ENCODE measurements around the gene FBXO21. TPM values are rescaled to one million over a fixed set of nuclear protein-coding genes. Genes with fewer than 3 reads are reported as not detected.

The FBXO21 gene
- total and polyA plus RNA-seq, 2 experiments from 2014 or later: 32.3 to 43.9 TPM

DNA sequence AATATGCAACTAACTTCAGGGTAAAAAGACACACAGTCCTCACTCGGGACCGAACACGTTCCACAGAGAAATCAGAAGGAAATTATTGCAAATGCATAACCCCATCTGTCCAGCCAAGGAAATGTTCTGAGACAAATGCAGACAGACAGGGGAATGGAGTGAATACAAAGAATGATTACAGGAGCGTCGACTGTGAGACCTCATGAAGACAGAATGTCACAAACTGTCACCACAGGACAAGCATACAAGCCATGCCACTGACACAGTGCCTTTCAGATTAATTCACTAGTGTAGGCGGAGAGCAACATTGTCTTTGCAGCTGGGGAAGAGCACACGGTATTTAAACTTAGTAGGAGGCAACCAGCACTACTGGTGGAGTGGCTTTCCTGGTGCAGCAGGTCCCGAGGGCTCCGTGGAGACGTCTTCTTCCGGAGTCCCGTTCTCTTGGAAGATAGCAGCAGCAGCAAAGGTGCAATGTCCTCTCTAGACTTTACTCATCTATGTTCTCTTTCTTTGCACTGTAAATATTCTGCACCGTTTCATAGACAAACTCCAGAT lies 44.6 kb downstream of the FBXO21 start:
- in situ Hi-C loops (cut with MboI): no loop called here
- H3K9me2 ChIP-seq (ENCODE audit: insufficient read depth): no peaks in the 10 kb centered on the region
- DNase-seq: no peak
- WGBS, 2 experiments (ENCODE audit: low coverage in 1 of 2, low lambda C conversion rate in 2 of 2, missing lambda C conversion rate in 2 of 2): 89 to 91% methylated on average over 13 of the region's 13 CpGs
- no peak overlapping the region for H3K9ac ChIP-seq
- no peak overlapping the region for H3K4me2 ChIP-seq (ENCODE audit: unreplicated experiment)
- H3K27me3 ChIP-seq (replicated peaks; ENCODE audit: insufficient read depth): no peaks in the 10 kb centered on the region
- H3K36me3 ChIP-seq (ENCODE audit: low read depth): peaks cover 16% of the 10 kb centered on the region
- no peak overlapping the region for H3K4me3 ChIP-seq
- H3F3A ChIP-seq (ENCODE audit: insufficient read depth): peaks cover 5% of the 10 kb centered on the region; the same call in 1 of the 2 replicates
- no peaks in the 10 kb centered on the region for H4K20me1 ChIP-seq (ENCODE audit: insufficient read depth)
- H3K4me1 ChIP-seq (ENCODE audit: insufficient read depth): no peaks in the 10 kb centered on the region
- no peak overlapping the region for H3K27ac ChIP-seq
- H2AFZ ChIP-seq: no peak overlapping the region
- TF ChIP-seq EZH2phosphoT487 (IDR thresholded peaks at IDR 0.05; ENCODE audit: insufficient read depth, low read depth) (no peak), EZH2 (IDR thresholded peaks at IDR 0.05; ENCODE audit: insufficient read depth, poor library complexity, severe bottlenecking) (no peak)
- no peaks in the 10 kb centered on the region for H3K79me2 ChIP-seq (ENCODE audit: insufficient read depth)
- no peaks in the 10 kb centered on the region for H3K9me3 ChIP-seq (ENCODE audit: low read depth)

DNA sequence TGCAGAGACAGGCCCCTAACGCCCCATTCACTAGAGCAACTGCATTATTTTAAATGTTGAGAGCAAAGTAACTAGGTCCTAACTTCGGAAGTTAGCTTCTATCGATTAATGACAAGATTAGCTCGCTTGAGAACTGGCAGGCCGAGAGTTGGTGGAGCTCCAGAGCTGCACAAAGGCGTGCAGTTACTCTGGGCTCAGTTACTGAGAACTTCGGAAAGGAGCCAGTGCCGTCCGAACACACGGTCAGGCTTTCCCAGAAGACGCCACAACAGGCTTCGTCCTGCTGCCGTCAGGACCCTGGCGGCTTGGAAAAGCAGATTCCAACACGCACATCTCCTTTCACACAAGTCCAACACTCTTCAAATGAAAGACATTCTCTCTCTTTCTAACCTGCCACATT lies 45.7 kb downstream of the FBXO21 start:
- TF ChIP-seq EZH2 (IDR thresholded peaks at IDR 0.05; ENCODE audit: insufficient read depth, poor library complexity, severe bottlenecking) (no peak), EZH2phosphoT487 (IDR thresholded peaks at IDR 0.05; ENCODE audit: insufficient read depth, low read depth) (no peak)
- Histone ChIP-seq H3K9ac (no peak overlapping the region), H3K27me3 (replicated peaks; ENCODE audit: insufficient read depth) (no peaks in the 10 kb centered on the region)

DNA sequence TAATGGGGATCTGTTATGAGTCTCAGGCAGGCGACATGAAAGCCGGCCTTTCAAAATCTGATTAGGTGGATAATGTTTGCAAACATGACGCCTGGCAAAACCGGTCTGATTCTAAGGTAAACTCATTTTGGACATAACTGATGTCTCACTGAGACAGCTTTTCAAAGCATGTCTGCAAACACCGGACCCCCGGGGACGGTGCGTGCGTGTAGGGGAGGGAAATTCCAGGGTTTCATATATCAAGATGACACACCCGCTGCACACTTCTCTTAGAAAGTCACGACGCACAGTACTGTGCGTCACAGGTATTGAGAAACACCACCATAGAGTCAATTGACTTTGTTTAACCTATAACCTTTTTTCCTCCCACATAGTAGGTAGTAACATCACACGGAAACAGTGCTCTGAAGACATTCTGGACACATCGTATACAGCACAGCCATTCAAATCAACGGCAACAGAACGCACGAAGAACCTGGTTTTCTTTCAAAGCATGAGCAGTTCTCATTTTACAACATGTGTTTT lies 47.2 kb downstream of the FBXO21 start:
- H3K79me2 ChIP-seq (ENCODE audit: insufficient read depth): no peaks in the 10 kb centered on the region
- H4K20me1 ChIP-seq (ENCODE audit: insufficient read depth): no peaks in the 10 kb centered on the region
- no peaks in the 10 kb centered on the region for H3K27me3 ChIP-seq (replicated peaks; ENCODE audit: insufficient read depth)
- no peak overlapping the region for H3K9ac ChIP-seq
- no peak overlapping the region for H3K4me2 ChIP-seq (ENCODE audit: unreplicated experiment)
- H2AFZ ChIP-seq: no peak overlapping the region
- TF ChIP-seq EZH2 (IDR thresholded peaks at IDR 0.05; ENCODE audit: insufficient read depth, poor library complexity, severe bottlenecking): no peak
- TF ChIP-seq EZH2phosphoT487 (IDR thresholded peaks at IDR 0.05; ENCODE audit: insufficient read depth, low read depth): no peak
- in situ Hi-C loops (cut with MboI): no loop called here
- H3K4me1 ChIP-seq (ENCODE audit: insufficient read depth): no peaks in the 10 kb centered on the region
- peaks cover 5% of the 10 kb centered on the region; the same call in 1 of the 2 replicates for H3F3A ChIP-seq (ENCODE audit: insufficient read depth)
- H3K9me2 ChIP-seq (ENCODE audit: insufficient read depth): no peaks in the 10 kb centered on the region
- peaks cover 11% of the 10 kb centered on the region for H3K36me3 ChIP-seq (ENCODE audit: low read depth)
- H3K27ac ChIP-seq: no peak overlapping the region
- no peak overlapping the region for H3K4me3 ChIP-seq
- WGBS, 2 experiments (ENCODE audit: low coverage in 1 of 2, low lambda C conversion rate in 2 of 2, missing lambda C conversion rate in 2 of 2): 85 to 87% methylated on average over 18 of the region's 18 CpGs
- DNase-seq: no peak
- H3K9me3 ChIP-seq (ENCODE audit: low read depth): no peaks in the 10 kb centered on the region

More for the DNA sequence above, 45.7 kb downstream of the FBXO21 start:
- Histone ChIP-seq H3F3A (ENCODE audit: insufficient read depth) (peaks cover 5% of the 10 kb centered on the region; the same call in 1 of the 2 replicates), H3K27ac (no peak overlapping the region), H3K36me3 (ENCODE audit: low read depth) (peaks cover 11% of the 10 kb centered on the region), H3K4me3 (no peak overlapping the region), H3K9me2 (ENCODE audit: insufficient read depth) (no peaks in the 10 kb centered on the region), H3K79me2 (ENCODE audit: insufficient read depth) (no peaks in the 10 kb centered on the region), H3K4me2 (ENCODE audit: unreplicated experiment) (no peak overlapping the region), H3K9me3 (ENCODE audit: low read depth) (no peaks in the 10 kb centered on the region), H2AFZ (no peak overlapping the region), H4K20me1 (ENCODE audit: insufficient read depth) (no peaks in the 10 kb centered on the region), H3K4me1 (ENCODE audit: insufficient read depth) (no peaks in the 10 kb centered on the region)
- 92 to 95% methylated on average over 15 of the region's 15 CpGs for WGBS, 2 experiments (ENCODE audit: low coverage in 1 of 2, low lambda C conversion rate in 2 of 2, missing lambda C conversion rate in 2 of 2)
- in situ Hi-C loops (cut with MboI): no loop called here
- no peak for DNase-seq

- Histone ChIP-seq H3K36me3 (ENCODE audit: low read depth) (peaks cover 11% of the 10 kb centered on the region), H3K27ac (no peak overlapping the region), H3K4me1 (ENCODE audit: insufficient read depth) (no peaks in the 10 kb centered on the region), H4K20me1 (ENCODE audit: insufficient read depth) (no peaks in the 10 kb centered on the region), H3F3A (ENCODE audit: insufficient read depth) (peaks cover 5% of the 10 kb centered on the region; the same call in 1 of the 2 replicates), H3K9ac (no peak overlapping the region), H3K79me2 (ENCODE audit: insufficient read depth) (no peaks in the 10 kb centered on the region), H3K9me3 (ENCODE audit: low read depth) (no peaks in the 10 kb centered on the region), H3K9me2 (ENCODE audit: insufficient read depth) (no peaks in the 10 kb centered on the region), H3K4me2 (ENCODE audit: unreplicated experiment) (no peak overlapping the region), H3K27me3 (replicated peaks; ENCODE audit: insufficient read depth) (no peaks in the 10 kb centered on the region), H2AFZ (no peak overlapping the region), H3K4me3 (no peak overlapping the region)
- in situ Hi-C loops (cut with MboI): no loop called here
- WGBS, 2 experiments (ENCODE audit: low coverage in 1 of 2, low lambda C conversion rate in 2 of 2, missing lambda C conversion rate in 2 of 2): 87 to 90% methylated on average over 12 of the region's 12 CpGs
- TF ChIP-seq EZH2 (IDR thresholded peaks at IDR 0.05; ENCODE audit: insufficient read depth, poor library complexity, severe bottlenecking) (no peak), EZH2phosphoT487 (IDR thresholded peaks at IDR 0.05; ENCODE audit: insufficient read depth, low read depth) (no peak)
- DNase-seq: no peak
These were observed 48.2 kb downstream of the FBXO21 start for GRCh38 chr12:117142094-117142493.
